OCI-M1 (cell line): ENCODE measurements around the gene TCOF1.
A peak's percentile ranks its signal among the peaks of the same experiment; 100 is the strongest.

Source experiments
- DNase-seq: peaks from one replicate; lab custom pipeline; 2025; lab: John Stamatoyannopoulos, UW

Gene TCOF1

GRCh38 chr5:150357326-150358260 lies at the start of gene TCOF1:
Gene TCOF1 (plus strand): TSS chr5:150357697. CDS start chr5:150357747, 50 bp downstream.
- peak; percentile 98 for DNase-seq

- no peak for DNase-seq
Observed at GRCh38 chr5:150309101-150309885, 48.2 kb upstream of the TCOF1 start.

- no peak for DNase-seq
Observed at GRCh38 chr5:150309886-150310239, 47.6 kb upstream of the TCOF1 start.

- no peak for DNase-seq
Observed at GRCh38 chr5:150310246-150310645, 47.3 kb upstream of the TCOF1 start.

GRCh38 chr5:150311015-150311692 lies 46.3 kb upstream of the TCOF1 start:
- no peak for DNase-seq

GRCh38 chr5:150312518-150312917 lies 45.0 kb upstream of the TCOF1 start:
- DNase-seq: no peak

- DNase-seq: peak; percentile 28
Observed at GRCh38 chr5:150313501-150313900, 44.0 kb upstream of the TCOF1 start.

- DNase-seq: no peak
Observed at GRCh38 chr5:150313921-150314716, 43.4 kb upstream of the TCOF1 start.

GRCh38 chr5:150315245-150315644 lies 42.3 kb upstream of the TCOF1 start:
- DNase-seq: no peak

GRCh38 chr5:150316320-150316719 lies 41.2 kb upstream of the TCOF1 start:
- DNase-seq: no peak

- no peak for DNase-seq
Observed at GRCh38 chr5:150317048-150318003, 40.2 kb upstream of the TCOF1 start.

GRCh38 chr5:150318613-150319483 lies 38.6 kb upstream of the TCOF1 start:
- no peak for DNase-seq

GRCh38 chr5:150319484-150319790 lies 38.1 kb upstream of the TCOF1 start:
- DNase-seq: no peak

- no peak for DNase-seq
Observed at GRCh38 chr5:150320044-150320613, 37.4 kb upstream of the TCOF1 start.

- DNase-seq: no peak
Observed at GRCh38 chr5:150321211-150321610, 36.3 kb upstream of the TCOF1 start.

- DNase-seq: no peak
Observed at GRCh38 chr5:150321784-150322183, 35.7 kb upstream of the TCOF1 start.

- DNase-seq: no peak
Observed at GRCh38 chr5:150322202-150322601, 35.3 kb upstream of the TCOF1 start.

- DNase-seq: peak; percentile 12
Observed at GRCh38 chr5:150323092-150323491, 34.4 kb upstream of the TCOF1 start.

GRCh38 chr5:150323819-150324218 lies 33.7 kb upstream of the TCOF1 start:
- DNase-seq: no peak
